Neural cell (in vitro differentiated cells): Measurements from ENCODE around the gene ZNF248. TPM values are rescaled to one million over a fixed set of nuclear protein-coding genes. Genes with fewer than 3 reads are reported as not detected.

Experiments used
- H2AFZ ChIP-seq: fragments of 200-600, 300-800 bp; sonication (generic), shearing (Covaris generic); 2 replicates; pipeline ENCODE4 v1.6.0; 2014; ENCODE audit warnings: low read depth, mild to moderate bottlenecking, antibody characterized with exemption, low read length, moderate library complexity
- H3F3A ChIP-seq: fragments of 200-600 bp; shearing (Covaris generic); 2 replicates; pipeline ENCODE4 v1.6.1; 2016; ENCODE audit warnings: mild to moderate bottlenecking, moderate library complexity, mixed read lengths, antibody characterized with exemption, low read length; ENCODE audit not compliant: insufficient read depth, poor library complexity, severe bottlenecking
- H3K27ac ChIP-seq: fragments of 200-600, 300-800 bp; sonication (generic), shearing (Covaris generic); 2 replicates; pipeline ENCODE4 v1.5.1; 2014; ENCODE audit warnings: mild to moderate bottlenecking, low read length, moderate library complexity
- H3K27me3 ChIP-seq: fragments of 300-800, 200-600 bp; sonication (generic), shearing (Covaris generic); 2 replicates; pipeline ENCODE4 v1.6.0; 2014; ENCODE audit warnings: mild to moderate bottlenecking, low read depth, low read length, moderate library complexity; ENCODE audit not compliant: insufficient read depth
- H3K36me3 ChIP-seq: fragments of 300-800, 200-600 bp; sonication (generic), shearing (Covaris generic); 2 replicates; pipeline ENCODE4 v1.5.1; 2014; ENCODE audit warnings: mild to moderate bottlenecking, antibody characterized with exemption, low read length, moderate library complexity; ENCODE audit not compliant: insufficient read depth
- H3K4me2 ChIP-seq: fragments of 300-800, 200-600 bp; sonication (generic), shearing (Covaris generic); 2 replicates; pipeline ENCODE4 v1.6.0; 2014; ENCODE audit warnings: mild to moderate bottlenecking, low read length
- H3K4me3 ChIP-seq: fragments of 300-800, 200-600 bp; sonication (generic), shearing (Covaris generic); 2 replicates; pipeline ENCODE4 v1.5.1; 2014; ENCODE audit warnings: mild to moderate bottlenecking, low read length, moderate library complexity
- H3K79me2 ChIP-seq: fragments of 200-600 bp; shearing (Covaris generic); replicated peaks from 2 replicates; pipeline ENCODE4 v1.6.0; 2014; ENCODE audit warnings: mild to moderate bottlenecking, low read length, moderate library complexity; ENCODE audit not compliant: insufficient read depth
- H3K9ac ChIP-seq: fragments of 300-800, 200-600 bp; sonication (generic), shearing (Covaris generic); 2 replicates; pipeline ENCODE4 v1.6.1; 2016; ENCODE audit warnings: mild to moderate bottlenecking, low read length, mixed read lengths
- H3K9me2 ChIP-seq: fragments of 200-600 bp; shearing (Covaris generic); 2 replicates; pipeline ENCODE4 v1.6.1; 2016; ENCODE audit warnings: mild to moderate bottlenecking, low read length, mixed read lengths; ENCODE audit not compliant: insufficient read depth
- H3K9me3 ChIP-seq: fragments of 200-600, 300-800 bp; sonication (generic), shearing (Covaris generic); 2 replicates; pipeline ENCODE4 v1.6.1; 2016; ENCODE audit warnings: mild to moderate bottlenecking, mixed run types, low read length, moderate library complexity, mixed read lengths
- H4K20me1 ChIP-seq: fragments of 200-600 bp; shearing (Covaris generic); 2 replicates; pipeline ENCODE4 v1.6.1; 2016; ENCODE audit warnings: mild to moderate bottlenecking, mixed run types; ENCODE audit not compliant: insufficient read depth
- EP300 ChIP-seq: fragments of 450-650 bp; conservative IDR thresholded peaks from 2 replicates; pipeline ENCODE4 v1.6.1; 2014; ENCODE audit warnings: antibody characterized with exemption, mild to moderate bottlenecking, moderate library complexity; ENCODE audit not compliant: poor library complexity, severe bottlenecking
- EZH2 ChIP-seq: fragments of 200-600, 300-800 bp; shearing (Covaris generic), sonication (generic); IDR thresholded peaks from 2 replicates; pipeline ENCODE4 v1.6.1; 2014; ENCODE audit warnings: antibody characterized with exemption, low read length, borderline replicate concordance, mild to moderate bottlenecking; ENCODE audit not compliant: insufficient read depth, poor library complexity, severe bottlenecking
- MXI1 ChIP-seq: fragments of 450-650 bp; conservative IDR thresholded peaks from 2 replicates; pipeline ENCODE4 v1.6.1; 2014; ENCODE audit warnings: antibody characterized with exemption, mild to moderate bottlenecking; ENCODE audit not compliant: poor library complexity, severe bottlenecking
- POLR2AphosphoS5 ChIP-seq: IDR thresholded peaks from 2 replicates; pipeline ENCODE4 v1.6.1; 2012
- RAD21 ChIP-seq: fragments of 450-650 bp; conservative IDR thresholded peaks from 2 replicates; pipeline ENCODE4 v1.6.1; 2014; ENCODE audit warnings: antibody characterized with exemption, mild to moderate bottlenecking, moderate library complexity
- REST ChIP-seq: IDR thresholded peaks from 2 replicates; pipeline ENCODE4 v1.6.1; 2012; ENCODE audit warnings: borderline replicate concordance
- SMC3 ChIP-seq: fragments of 450-650 bp; conservative IDR thresholded peaks from 2 replicates; pipeline ENCODE4 v1.6.1; 2014; ENCODE audit warnings: antibody characterized with exemption, mild to moderate bottlenecking, moderate library complexity; ENCODE audit not compliant: poor library complexity
- TAF1 ChIP-seq: IDR thresholded peaks from 2 replicates; pipeline ENCODE4 v1.6.1; 2012; ENCODE audit warnings: low read depth
- polyA plus RNA-seq: library from polyadenylated mRNA; depleted of rRNA; stranded (reverse); fragments of >200 nt; gene quantifications from 2 replicates; pipeline ENCODE4 v1.2.3, GENCODE V29; 2014
- TF ChIP-seq, protein P1 (sequence below): fragments of 450-650 bp; IDR thresholded peaks from 2 replicates; pipeline ENCODE4 v1.5.1; 2014; ENCODE audit warnings: antibody characterized with exemption, mild to moderate bottlenecking, moderate library complexity; ENCODE audit not compliant: poor library complexity, severe bottlenecking

Gene ZNF248
- polyA plus RNA-seq, 1 donor from 2014 or later = 0.24 TPM

- Histone ChIP-seq H3K79me2 (no peaks in the 10 kb centered on the region), H3K27me3 (no peaks in the 10 kb centered on the region), H3K9me3 (peaks cover 13% of the 10 kb centered on the region), H3K4me3 (no peak overlapping the region), H3K9me2 (no peaks in the 10 kb centered on the region), H3K27ac (no peak overlapping the region), H3K4me2 (no peak overlapping the region), H3F3A (no peaks in the 10 kb centered on the region), H3K9ac (no peak overlapping the region), H4K20me1 (no peaks in the 10 kb centered on the region), H2AFZ (no peak overlapping the region), H3K36me3 (no peaks in the 10 kb centered on the region)
- TF ChIP-seq POLR2AphosphoS5 (no peak), SMC3 (no peak), RAD21 (no peak), MXI1 (no peak), TAF1 (no peak), REST (no peak)
- TF ChIP-seq, protein P1, sequence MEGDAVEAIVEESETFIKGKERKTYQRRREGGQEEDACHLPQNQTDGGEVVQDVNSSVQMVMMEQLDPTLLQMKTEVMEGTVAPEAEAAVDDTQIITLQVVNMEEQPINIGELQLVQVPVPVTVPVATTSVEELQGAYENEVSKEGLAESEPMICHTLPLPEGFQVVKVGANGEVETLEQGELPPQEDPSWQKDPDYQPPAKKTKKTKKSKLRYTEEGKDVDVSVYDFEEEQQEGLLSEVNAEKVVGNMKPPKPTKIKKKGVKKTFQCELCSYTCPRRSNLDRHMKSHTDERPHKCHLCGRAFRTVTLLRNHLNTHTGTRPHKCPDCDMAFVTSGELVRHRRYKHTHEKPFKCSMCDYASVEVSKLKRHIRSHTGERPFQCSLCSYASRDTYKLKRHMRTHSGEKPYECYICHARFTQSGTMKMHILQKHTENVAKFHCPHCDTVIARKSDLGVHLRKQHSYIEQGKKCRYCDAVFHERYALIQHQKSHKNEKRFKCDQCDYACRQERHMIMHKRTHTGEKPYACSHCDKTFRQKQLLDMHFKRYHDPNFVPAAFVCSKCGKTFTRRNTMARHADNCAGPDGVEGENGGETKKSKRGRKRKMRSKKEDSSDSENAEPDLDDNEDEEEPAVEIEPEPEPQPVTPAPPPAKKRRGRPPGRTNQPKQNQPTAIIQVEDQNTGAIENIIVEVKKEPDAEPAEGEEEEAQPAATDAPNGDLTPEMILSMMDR = no peak
Observed at GRCh38 chr10:37777056-37777455, 80.4 kb downstream of the ZNF248 start.

- no peaks in the 10 kb centered on the region for H3K36me3 ChIP-seq
- H2AFZ ChIP-seq = no peak overlapping the region
- H3K4me2 ChIP-seq = no peak overlapping the region
- H3K9me3 ChIP-seq = peaks cover 5% of the 10 kb centered on the region
- TF ChIP-seq EZH2 (no peak), POLR2AphosphoS5 (no peak), MXI1 (no peak), TAF1 (no peak), RAD21 (no peak)
- H3K79me2 ChIP-seq = no peaks in the 10 kb centered on the region
- no peak overlapping the region for H3K4me3 ChIP-seq
- no peaks in the 10 kb centered on the region for H4K20me1 ChIP-seq
- no peak overlapping the region for H3K27ac ChIP-seq
- no peaks in the 10 kb centered on the region for H3K9me2 ChIP-seq
- no peaks in the 10 kb centered on the region for H3K27me3 ChIP-seq
- no peak overlapping the region for H3K9ac ChIP-seq
- no peaks in the 10 kb centered on the region for H3F3A ChIP-seq
Observed at GRCh38 chr10:37775612-37776011, 81.8 kb downstream of the ZNF248 start.

DNA sequence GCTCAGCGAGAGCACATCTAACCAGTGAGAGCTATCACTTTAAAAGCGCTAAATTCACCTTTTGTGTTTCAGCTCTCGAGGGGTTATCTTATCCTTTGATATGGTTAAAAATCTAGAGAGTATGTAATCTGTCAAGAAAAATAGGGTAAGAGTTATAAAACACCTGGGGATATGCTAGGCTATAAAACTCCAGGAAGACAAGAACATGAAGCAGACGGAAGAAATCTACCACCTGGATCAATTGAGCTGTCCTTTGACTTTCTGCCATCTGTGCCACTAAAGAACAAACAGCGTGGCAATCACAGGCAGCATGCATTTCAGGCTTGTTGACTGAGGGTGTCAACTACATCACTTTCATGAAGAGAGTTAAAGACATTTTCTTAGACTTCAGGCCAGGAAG lies 83.1 kb downstream of the ZNF248 start:
- TF ChIP-seq TAF1 (no peak), SMC3 (no peak), POLR2AphosphoS5 (no peak), EZH2 (no peak), REST (no peak), RAD21 (no peak), EP300 (no peak), MXI1 (no peak)
- TF ChIP-seq, protein P1 = no peak
- no peaks in the 10 kb centered on the region for H3F3A ChIP-seq
- no peaks in the 10 kb centered on the region for H3K9me2 ChIP-seq
- H3K4me3 ChIP-seq = no peak overlapping the region
- no peaks in the 10 kb centered on the region for H3K36me3 ChIP-seq
- no peaks in the 10 kb centered on the region for H3K79me2 ChIP-seq
- no peak overlapping the region for H3K9ac ChIP-seq
- no peak overlapping the region for H3K27ac ChIP-seq
- no peaks in the 10 kb centered on the region for H3K27me3 ChIP-seq
- H2AFZ ChIP-seq = no peak overlapping the region
- no peaks in the 10 kb centered on the region for H4K20me1 ChIP-seq
- H3K9me3 ChIP-seq = peaks cover 4% of the 10 kb centered on the region
- no peak overlapping the region for H3K4me2 ChIP-seq
